ENCODE data around the gene STX11.

Gene STX11

GRCh38 chr6:144215932-144216667 is 65.8 kb downstream of the STX11 start:
- peak; percentile 96 for DNase-seq

DNA sequence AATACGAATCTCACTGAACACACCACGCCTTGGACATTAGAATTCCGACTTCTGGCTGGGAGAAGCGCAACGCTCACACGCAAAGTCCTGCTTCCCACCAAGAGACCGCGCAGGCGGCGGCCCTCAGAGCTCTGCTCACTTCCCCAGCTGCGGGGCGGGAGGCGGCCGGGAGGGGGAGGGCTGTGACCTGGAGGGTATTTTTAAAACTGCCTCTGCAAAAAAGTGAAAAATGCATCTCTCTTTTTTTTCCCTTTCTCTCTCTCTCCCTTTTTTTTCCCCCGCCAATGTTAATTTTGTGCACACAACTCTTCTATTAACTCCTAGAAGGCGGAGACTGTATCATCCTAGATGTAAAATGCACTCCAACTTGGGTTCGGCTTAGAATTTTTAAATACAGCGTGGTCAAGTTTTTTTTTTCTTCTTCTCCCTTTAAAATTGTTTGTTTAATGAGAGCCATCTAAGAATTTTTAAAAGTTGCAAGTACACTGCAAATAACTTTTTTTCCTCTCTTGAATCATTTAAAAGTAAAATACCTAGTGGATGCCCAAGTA is 66.4 kb downstream of the STX11 start:
- no peak for DNase-seq

DNA sequence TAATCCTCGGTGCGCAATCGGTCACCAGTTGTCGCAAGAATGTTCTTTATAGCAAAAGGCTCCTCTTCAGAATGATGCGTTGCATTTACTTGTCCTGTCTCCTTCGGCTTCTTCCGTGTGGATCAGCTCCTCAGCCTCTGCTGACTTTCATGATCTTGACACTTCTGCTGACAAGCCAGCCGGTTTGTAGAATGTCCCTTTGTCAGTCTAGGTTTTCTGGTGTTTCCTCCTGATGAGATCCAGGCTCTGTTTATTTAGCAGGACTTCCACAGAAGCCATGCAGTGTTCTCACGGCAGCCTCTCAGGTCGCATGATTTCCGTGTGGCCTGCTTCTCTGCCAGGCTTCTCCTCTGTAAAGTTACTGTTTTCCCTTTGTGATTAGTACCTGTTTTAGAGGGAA is 66.9 kb downstream of the STX11 start:
- no peak for DNase-seq

- DNase-seq, result no peak
Observed at GRCh38 chr6:144217797-144218196, 67.5 kb downstream of the STX11 start.

- DNase-seq, result no peak
Observed at GRCh38 chr6:144219056-144219685, 68.9 kb downstream of the STX11 start.

- no peak for DNase-seq
Observed at GRCh38 chr6:144220031-144220790, 69.9 kb downstream of the STX11 start.

DNA sequence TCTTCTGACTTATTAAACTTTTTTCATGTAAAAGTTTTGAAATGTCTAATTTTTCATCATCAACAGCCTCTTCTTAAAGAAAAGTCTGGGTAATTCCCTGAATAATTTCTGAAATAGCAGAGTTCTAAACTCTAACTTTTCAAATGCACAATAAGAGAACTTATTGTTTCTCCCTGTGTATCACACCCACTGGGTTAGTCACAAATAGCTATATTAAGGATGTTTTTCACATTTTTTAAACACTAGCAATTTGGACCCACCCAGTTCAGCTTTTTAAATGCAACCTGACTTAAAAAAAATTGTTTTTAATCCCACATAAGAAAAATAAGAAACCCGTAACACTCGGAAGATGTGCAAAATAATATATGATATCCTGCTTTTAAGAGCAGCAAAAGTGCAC is 73.4 kb downstream of the STX11 start:
- DNase-seq, result no peak

DNA sequence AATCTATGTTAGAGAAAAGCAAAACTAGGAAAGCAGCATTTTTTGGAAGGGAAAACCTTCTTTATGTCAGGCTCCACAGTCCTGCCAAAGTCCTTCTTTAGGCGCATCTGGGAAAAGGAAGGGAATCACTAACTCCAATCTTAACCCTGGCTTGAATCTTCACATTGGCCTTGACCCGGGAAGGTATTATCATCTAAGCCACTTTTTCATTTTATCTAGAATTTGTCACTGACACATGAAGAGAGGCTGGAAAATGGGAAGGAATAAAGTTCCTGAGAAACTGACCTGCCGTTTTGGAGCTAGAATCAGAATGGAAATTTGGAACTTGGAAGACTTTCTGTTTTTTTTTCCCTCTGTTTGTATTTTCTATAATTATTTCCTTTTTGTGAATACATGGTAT is 81.4 kb downstream of the STX11 start:
- DNase-seq, result no peak

GRCh38 chr6:144232176-144232831 is 82.0 kb downstream of the STX11 start:
- no peak for DNase-seq

DNA sequence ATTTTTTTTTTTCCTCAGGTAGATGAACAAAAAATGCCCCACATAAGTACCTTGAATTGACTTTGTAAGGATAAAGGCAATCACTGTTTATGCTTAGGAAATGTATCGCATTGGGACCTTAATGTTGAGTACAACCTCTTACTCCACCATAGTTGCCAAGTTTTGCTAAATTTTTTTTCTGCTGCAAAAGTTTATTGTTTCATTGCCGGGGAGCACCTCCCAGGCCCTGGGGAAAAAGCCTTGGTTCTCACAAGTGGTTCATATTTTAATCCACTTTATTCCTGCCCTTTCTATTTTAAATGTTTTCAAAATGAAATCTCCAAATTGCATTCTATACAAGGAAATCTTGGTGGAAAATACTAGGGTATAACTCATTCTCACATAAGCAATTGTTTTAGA is 82.5 kb downstream of the STX11 start:
- no peak for DNase-seq

- no peak for DNase-seq
Observed at GRCh38 chr6:144234399-144234798, 84.1 kb downstream of the STX11 start.

DNA sequence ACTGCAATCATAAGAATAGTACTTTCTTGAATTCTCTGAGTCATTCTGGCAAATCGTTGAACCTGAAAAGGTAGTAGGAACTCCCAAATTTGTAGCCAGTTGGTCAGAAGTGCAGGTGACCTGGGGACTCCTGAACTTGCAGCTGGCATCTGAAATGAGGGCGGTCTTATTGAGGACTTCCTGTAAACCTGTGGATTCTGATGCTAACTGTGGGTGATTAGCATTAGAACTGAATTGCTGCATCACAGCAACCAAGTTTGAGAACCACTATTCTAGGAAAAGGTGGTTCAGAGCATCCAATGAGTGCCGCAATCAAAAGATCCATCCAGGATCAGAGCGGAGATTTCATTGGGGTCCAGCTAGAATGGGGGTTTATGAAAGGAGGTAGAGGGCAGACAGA is 84.6 kb downstream of the STX11 start:
- DNase-seq, result no peak

All from activated CD4-positive, CD25-positive, alpha-beta regulatory T cell treated with anti-CD3 and anti-CD28 coated beads, Interleukin-2, amount 50 U/mL, for 72 hours (primary cell).